Transverse colon (tissue), 4 donors: ENCODE measurements around the gene ZNF737.
"Not testable (repeated sequence)": the region's sequence is repeated elsewhere in the genome, so short reads cannot be mapped to it uniquely, and the experiment has no call there.

Experiments used
- POLR2AphosphoS5 ChIP-seq, 3 donors: sonication (generic); formaldehyde crosslinking; IDR thresholded peaks; one replicate each; pipeline ENCODE4 v1.6.1; 2016; ENCODE audit warnings: antibody characterized with exemption in 3 of 3
- TF ChIP-seq, protein P1 (sequence below), 5 experiments: fragments of 200-600 bp in 3 of 5; fragments of 450-650 bp in 2 of 5; sonication (generic) in 3 of 5; IDR thresholded peaks; 1 replicate in 2 of 5; 2 replicates in 3 of 5; pipeline ENCODE4 v1.5.1; 2016 to 2017; ENCODE audit warnings: antibody characterized with exemption in 5 of 5, inconsistent platforms in 3 of 5, mild to moderate bottlenecking in 2 of 5, moderate library complexity in 1 of 5

DNA sequence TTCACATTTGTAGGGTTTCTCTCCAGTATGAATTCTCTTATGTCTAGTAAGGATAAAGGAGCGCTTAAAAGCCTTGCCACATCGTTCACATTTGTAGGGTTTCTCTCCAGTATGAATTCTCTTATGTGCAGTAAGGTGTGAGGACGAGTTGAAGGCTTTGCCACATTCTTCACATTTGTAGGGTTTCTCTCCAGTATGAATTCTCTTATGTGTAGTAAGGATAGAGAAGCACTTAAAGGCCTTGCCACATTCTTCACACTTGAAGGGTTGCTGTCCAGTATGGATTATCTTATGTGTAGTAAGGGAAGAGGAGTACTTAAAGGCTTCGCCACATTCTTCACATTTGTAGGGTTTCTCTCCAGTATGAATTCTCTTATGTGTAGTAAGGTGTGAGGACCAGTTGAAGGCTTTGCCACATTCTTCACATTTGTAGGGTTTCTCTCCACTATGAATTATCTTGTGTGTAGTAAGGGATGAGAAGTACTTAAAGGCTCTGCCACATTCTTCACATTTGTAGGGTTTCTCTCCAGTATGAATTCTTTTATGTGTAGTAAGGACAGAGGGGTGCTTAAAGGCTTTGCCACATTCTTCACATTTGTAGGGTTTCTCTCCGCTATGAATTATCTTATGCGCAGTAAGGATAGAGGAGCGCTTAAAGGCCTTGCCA lies 20.8 kb downstream of the ZNF737 start:
- TF ChIP-seq POLR2AphosphoS5 (IDR thresholded peaks at IDR 0.05): not testable (repeated sequence)
- TF ChIP-seq, protein P1, sequence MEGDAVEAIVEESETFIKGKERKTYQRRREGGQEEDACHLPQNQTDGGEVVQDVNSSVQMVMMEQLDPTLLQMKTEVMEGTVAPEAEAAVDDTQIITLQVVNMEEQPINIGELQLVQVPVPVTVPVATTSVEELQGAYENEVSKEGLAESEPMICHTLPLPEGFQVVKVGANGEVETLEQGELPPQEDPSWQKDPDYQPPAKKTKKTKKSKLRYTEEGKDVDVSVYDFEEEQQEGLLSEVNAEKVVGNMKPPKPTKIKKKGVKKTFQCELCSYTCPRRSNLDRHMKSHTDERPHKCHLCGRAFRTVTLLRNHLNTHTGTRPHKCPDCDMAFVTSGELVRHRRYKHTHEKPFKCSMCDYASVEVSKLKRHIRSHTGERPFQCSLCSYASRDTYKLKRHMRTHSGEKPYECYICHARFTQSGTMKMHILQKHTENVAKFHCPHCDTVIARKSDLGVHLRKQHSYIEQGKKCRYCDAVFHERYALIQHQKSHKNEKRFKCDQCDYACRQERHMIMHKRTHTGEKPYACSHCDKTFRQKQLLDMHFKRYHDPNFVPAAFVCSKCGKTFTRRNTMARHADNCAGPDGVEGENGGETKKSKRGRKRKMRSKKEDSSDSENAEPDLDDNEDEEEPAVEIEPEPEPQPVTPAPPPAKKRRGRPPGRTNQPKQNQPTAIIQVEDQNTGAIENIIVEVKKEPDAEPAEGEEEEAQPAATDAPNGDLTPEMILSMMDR (IDR thresholded peaks at IDR 0.05): not testable (repeated sequence)
